ENCODE measurements around the gene DDIT4.
A peak's percentile ranks its signal among the peaks of the same experiment; 100 is the strongest.
"Not testable (repeated sequence)": the region's sequence is repeated elsewhere in the genome, so short reads cannot be mapped to it uniquely, and the experiment has no call there.

DDIT4 gene

DNA sequence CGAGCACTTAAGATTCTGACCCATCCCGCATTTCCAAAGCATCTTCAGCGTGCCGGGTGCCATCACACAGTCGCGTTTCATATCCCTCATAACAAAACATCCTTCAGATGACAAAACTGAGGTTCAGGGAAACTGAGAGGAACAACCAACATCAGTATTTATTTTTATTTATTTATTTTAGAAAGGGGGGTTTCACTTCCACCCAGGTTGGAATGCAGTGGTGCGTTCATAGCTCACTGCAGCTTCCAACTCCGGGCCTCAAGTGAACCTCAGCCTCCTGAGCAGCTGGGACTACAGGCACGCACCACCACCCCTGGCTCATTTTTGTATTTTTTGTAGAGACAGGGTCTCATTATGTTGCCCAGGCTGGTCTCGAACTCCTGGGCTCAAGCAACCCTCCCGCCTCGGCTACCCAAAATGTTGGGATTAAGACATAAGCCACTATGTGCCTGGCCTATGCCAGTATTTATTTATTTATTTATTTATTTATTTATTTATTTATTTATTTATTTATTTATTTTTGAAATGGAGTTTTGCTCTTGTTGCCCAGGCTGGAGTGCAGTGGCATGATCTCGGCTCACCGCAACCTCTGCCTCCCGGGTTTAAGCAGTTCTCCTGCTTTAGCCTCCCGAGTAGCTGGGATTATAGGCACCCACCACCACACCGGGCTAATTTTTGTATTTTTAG is 24.4 kb upstream of the DDIT4 start:
- not testable (repeated sequence) for DNase-seq (ENCODE audit: low spot score)

DNA sequence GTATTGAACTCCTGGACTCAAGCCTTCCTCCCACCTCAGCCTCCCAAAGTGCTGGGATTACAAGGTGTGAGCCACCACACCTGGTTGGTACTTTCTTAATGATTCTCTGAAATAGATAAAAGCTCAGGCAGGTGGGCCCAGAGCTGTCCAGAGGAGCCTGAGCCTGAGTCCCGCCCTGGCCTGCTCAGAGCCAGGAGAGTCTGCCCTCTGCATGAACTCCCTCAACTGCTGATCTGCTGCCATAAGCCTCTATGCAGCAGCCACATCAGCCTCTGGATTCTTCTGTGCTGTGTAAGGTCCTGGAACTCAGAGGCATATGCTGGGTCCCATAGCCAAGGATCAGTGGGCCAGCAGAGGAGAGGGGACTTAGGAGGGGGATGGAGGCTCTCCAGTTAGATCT is 23.1 kb upstream of the DDIT4 start:
- DNase-seq (ENCODE audit: low spot score), result no peak

DNA sequence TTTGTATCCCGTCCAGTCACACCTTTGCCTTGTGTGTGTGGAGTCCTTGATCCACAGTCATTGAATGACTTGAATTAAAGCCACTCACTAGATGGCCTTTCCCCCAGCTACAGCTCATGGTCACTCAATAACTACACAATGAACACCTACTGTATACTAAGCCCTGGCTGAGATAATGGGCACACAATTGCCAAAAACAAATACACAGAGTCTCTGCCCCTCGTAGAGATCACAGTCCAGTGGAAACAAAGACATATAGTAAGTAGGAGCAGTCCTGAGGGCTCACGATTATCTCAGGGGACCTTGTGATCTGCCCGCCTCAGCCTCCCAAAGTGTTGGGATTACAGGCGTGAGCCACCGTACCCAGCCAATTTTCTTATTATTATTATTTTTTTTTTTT is 22.1 kb upstream of the DDIT4 start:
- DNase-seq (ENCODE audit: low spot score), result no peak

- DNase-seq (ENCODE audit: low spot score), result no peak
Observed at GRCh38 chr10:72252972-72253371, 20.8 kb upstream of the DDIT4 start.

- no peak for DNase-seq (ENCODE audit: low spot score)
Observed at GRCh38 chr10:72253578-72253977, 20.1 kb upstream of the DDIT4 start.

GRCh38 chr10:72254813-72255568 is 18.7 kb upstream of the DDIT4 start:
- DNase-seq (ENCODE audit: low spot score), result no peak

- DNase-seq (ENCODE audit: low spot score), result no peak
Observed at GRCh38 chr10:72255977-72256729, 17.6 kb upstream of the DDIT4 start.

DNA sequence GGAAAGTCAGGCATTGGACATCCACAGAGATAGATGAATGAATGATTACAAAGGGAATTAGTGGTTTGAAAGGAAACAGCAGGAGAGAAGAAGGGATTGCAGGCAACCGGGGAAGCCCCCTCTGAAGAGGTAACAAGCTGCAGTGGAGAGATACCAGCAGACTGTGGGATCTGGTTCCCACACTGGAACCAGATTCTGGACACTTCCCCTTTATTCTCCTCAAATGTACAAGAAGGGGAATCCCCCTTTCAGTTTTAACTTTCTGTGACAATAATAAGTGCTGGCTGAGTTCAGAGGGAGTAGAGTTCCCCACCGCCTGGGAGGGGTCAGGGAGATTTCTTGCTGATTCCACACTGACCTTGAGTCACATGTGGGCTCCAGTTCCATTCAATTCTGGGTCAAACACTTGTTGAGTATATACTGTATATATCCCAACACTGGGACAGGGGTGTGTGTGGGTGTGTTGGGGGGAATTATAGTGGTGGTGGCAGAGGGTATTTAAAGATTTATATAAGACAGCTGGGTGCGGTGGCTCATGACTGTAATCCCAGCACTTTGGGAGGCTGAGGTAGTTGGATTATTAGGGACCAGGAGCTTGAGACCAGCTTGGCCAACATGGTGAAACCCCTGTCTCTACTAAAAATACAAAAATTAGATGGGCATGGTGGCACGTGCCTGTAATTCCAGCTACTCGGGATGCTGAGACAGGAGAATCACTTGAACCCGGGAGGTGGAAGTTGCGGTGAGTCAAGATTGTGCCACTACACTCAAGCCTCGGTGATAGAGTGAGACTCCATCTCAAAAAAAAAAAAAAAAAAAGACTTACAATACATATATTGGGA is 16.5 kb upstream of the DDIT4 start:
- DNase-seq (ENCODE audit: low spot score), result no peak

DNA sequence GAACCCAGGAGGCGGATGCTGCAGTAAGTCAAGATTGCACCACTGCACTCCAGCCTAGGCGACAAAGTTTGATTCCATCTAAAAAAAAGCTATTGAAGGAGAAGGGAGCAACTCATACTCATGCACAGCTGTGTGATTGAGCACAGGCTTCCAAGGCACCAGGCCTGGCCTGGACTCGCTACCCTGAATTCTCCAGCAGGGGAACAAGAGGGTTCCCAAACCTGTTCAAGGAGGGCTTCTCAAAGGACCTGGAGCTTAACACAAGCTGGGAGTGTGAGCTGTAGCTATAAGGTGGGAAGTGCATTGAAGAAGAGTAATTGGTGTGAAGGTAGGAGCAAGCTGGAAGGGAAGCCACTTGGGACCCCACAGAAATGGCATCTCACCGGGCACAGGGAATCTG is 15.1 kb upstream of the DDIT4 start:
- no peak for DNase-seq (ENCODE audit: low spot score)

DNA sequence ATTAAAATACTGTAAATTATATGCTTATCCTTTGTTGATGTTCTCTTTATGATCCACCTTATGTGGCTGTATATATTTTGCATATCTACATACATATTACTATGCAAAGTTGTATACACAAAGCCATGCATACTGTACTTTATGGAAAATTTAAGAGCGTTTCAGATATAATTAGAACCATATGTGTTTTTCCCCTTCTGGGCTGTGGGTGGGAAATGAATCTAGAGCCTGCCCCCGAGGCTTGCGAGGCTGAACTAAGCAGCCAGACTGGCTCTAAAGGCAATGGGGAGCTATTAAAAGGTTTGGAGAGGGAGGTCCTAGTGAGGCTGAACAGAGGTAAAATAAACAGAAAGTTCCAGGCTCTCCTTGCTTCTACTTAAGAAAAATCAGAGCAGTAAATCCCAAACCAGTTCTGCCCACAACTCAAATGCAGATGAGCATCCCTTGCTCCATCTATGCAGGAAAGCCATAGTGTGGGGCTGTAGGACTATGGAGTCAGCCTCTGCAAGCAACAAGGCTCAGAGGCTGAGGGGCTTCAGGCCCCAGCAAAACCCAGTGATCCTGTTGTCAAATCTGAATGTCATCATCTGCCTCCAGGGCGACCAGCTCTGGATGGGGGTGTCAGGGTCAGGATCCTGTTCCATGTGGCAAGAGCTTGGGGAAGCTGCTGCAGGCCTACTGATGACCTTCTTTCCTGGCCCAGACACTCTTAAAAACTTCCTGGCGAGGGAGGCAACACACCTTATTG is 14.1 kb upstream of the DDIT4 start:
- DNase-seq (ENCODE audit: low spot score), result no peak

DNA sequence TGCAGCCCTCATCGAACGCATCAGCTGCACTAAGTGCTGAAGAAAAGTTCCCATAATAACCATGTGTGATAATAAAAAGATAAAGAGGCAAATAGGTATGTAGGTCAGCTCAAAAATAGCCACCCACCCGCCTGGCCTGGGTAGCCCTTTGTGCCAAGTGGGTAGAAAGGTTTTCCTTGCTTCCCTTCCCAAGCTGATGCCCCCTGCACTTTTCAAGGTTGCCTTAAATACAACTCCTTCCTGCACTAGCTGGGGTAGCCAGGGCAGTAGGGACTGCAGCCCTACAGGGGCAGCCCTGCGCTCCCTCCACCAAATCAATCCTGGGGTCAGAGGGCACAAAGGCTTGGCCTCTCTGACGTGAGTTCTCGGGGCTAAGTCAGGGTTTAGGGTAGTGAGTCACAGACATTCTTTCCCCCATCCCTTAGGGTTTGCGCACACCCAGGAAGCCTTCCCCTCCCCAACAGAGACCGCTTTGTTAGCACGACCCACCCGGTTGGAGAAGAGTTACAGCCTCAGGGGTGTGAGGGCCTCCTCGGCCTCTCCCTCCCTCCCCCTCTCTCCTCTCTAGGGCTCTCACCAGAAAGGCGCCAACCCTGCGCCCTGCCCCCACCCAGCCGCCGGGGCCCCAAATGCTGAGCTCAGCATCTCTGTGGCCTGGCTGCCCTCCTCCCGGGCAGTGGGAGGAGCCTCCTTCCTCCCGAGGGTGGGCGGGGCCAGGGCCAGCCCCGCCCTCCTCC is 13.3 kb upstream of the DDIT4 start:
- peak; percentile 89 for DNase-seq (ENCODE audit: low spot score)

GRCh38 chr10:72260976-72261783 is 12.5 kb upstream of the DDIT4 start:
- no peak for DNase-seq (ENCODE audit: low spot score)

GRCh38 chr10:72261784-72262404 is 11.8 kb upstream of the DDIT4 start:
- DNase-seq (ENCODE audit: low spot score), result peak; percentile 60

- peak; percentile 91 for DNase-seq (ENCODE audit: low spot score)
Observed at GRCh38 chr10:72263613-72264241, 10.0 kb upstream of the DDIT4 start.

- no peak for DNase-seq (ENCODE audit: low spot score)
Observed at GRCh38 chr10:72264536-72264935, 9.2 kb upstream of the DDIT4 start.

DNA sequence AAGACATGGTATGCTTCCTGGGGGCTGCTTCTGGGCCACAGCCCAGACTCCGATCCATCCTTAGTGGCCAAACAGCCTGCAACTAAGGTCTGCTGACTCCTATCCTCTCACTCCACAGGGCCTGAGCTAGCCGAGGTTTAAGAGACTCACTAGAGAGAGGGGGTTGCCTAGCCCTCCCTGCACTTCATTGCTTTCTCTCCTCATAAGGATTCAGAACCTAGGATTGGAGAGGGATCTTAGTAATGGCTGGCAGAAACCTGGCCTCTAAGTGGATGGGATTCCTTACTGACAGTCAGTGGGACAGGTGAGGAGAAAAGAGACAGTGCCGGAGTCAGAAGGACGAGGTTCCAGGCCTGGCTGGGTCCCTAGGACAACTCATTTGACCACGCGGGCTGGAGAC is 8.2 kb upstream of the DDIT4 start:
- no peak for DNase-seq (ENCODE audit: low spot score)

DNA sequence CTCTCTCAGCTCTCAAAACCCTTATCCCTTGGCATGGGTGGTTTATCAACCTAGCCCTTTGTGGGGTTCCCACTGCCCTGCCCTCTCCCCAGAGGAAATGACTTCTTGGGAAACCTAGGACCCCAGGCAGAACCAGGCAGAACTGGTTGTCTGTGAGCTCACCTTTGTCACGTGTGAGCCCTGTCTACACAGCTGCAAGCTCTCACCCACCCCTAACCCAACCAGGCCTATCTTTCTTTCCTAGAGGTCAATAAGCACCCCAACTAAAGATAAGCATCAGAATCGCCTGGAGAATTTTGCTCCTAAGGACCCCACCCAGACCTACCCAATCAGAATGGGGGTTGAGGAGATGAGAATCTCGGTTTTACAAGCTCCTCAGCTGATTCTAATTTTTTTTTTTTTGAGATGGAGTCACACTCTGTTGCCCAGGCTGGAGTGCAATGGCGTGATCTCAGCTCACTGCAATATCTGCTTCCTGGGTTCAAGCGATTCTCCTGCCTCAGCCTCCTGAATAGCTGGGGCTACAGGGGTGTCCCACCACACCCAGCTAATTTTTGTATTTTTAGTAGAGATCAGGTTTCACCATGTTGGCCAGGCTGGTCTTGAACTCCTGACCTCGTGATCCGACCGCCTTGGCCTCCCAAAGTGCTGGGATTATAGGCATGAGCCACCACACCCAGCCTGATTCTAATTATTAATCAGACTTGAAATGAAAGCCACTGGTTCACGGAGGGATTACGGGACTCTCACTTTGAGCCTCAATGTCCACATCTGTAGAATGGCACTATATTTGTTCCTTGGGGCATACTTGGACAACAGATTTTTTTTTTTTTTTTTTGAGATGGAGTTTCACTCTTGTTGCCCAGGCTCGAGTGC is 7.5 kb upstream of the DDIT4 start:
- DNase-seq (ENCODE audit: low spot score), result no peak

DNA sequence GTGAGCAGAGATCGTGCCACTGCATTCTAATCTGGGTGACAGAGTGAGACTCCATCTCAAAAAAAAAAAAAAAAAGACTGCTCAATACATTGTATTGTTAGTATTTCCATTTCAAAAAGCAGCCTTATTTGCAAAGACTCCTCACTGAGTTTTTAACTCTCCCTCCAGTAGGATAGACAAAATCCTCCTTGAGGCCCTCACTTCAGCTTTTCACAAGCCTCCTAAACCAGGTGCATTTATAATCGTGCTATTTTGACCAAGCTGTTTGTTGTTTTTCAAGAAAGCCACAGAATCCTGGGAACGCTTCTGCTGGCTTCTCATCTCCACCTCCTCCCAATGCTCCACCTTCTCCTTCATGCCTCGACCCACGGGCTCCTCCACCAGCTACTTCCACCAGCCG is 6.3 kb upstream of the DDIT4 start:
- DNase-seq (ENCODE audit: low spot score), result no peak
